HEK293T (cell line): ENCODE results near the gene GRIK4.

Experiments used
- FOXK2 ChIP-seq: fragments of 450-650 bp; IDR thresholded peaks from 2 replicates; pipeline ENCODE4 v1.6.1; 2016; ENCODE audit warnings: mild to moderate bottlenecking
- FOXM1 ChIP-seq: fragments of 450-650 bp; IDR thresholded peaks from 2 replicates; pipeline ENCODE4 v1.6.1; 2017; ENCODE audit warnings: mild to moderate bottlenecking, borderline replicate concordance
- ZNF384 ChIP-seq: fragments of 450-650 bp; IDR thresholded peaks from 2 replicates; pipeline ENCODE4 v1.6.1; 2016

DNA sequence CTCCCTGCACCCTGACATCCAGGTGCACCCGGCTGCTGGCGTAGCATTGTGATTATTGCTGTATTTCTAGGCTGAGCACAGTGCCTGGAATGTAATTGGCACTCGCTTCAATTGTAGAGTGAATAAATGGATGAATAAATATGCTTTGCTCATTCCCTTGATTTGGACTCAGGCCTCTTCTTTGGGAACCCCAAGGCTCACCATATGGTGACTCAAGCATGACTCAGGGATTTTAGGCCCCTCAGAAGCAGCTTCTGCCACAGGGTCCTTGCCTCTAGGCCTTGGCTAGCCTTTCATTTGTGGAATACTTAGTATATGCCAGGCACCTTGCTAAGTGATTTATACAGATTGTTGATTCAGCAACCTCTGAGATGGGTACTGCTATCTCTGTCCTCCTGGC is 78.9 kb downstream of the GRIK4 start:
- no peak for TF ChIP-seq FOXM1
- TF ChIP-seq FOXK2, result no peak
- no peak for TF ChIP-seq ZNF384
